ENCODE measurements around the gene PACSIN1.

- TF ChIP-seq CTCF (IDR thresholded peaks at IDR 0.05) (no peak), POLR2A (IDR thresholded peaks at IDR 0.05) (no peak), POLR2AphosphoS5 (IDR thresholded peaks at IDR 0.05) (no peak)
Observed at GRCh38 chr6:34535199-34535598, 69.3 kb downstream of the PACSIN1 start.

Data from breast epithelium (tissue), 3 donors.